ENCODE data around the gene TBCA. TPM values are rescaled to one million over a fixed set of nuclear protein-coding genes. Genes with fewer than 3 reads are reported as not detected.

TBCA gene
- total and polyA plus RNA-seq, 2 donors from 2014 or later = 124 to 407 TPM

GRCh38 chr5:77816686-77817085 is 40.5 kb upstream of the TBCA start:
- Histone ChIP-seq H3K9me3 (ENCODE audit: control insufficient read depth in 2 of 3, insufficient read depth in 1 of 3, low read length in 3 of 3) (no peaks in the 10 kb centered on the region), H3K27ac (ENCODE audit: low read depth in 2 of 2, low read length in 2 of 2) (no peak overlapping the region), H3K4me1 (ENCODE audit: control insufficient read depth in 2 of 3, insufficient read depth in 2 of 3, low read depth in 1 of 3, low read length in 3 of 3) (no peaks in the 10 kb centered on the region), H3K9ac (ENCODE audit: low read length in 3 of 3) (no peak overlapping the region), H3K4me3 (ENCODE audit: low read length in 3 of 3) (no peak overlapping the region), H3K27me3 (ENCODE audit: control insufficient read depth, insufficient read depth, low read length) (no peaks in the 10 kb centered on the region), H3K36me3 (ENCODE audit: control insufficient read depth in 2 of 3, insufficient read depth in 3 of 3, low read length in 3 of 3) (no peaks in the 10 kb centered on the region)
- intact Hi-C loops (cut with DNase I) = no loop called here
- TF ChIP-seq, protein P1, sequence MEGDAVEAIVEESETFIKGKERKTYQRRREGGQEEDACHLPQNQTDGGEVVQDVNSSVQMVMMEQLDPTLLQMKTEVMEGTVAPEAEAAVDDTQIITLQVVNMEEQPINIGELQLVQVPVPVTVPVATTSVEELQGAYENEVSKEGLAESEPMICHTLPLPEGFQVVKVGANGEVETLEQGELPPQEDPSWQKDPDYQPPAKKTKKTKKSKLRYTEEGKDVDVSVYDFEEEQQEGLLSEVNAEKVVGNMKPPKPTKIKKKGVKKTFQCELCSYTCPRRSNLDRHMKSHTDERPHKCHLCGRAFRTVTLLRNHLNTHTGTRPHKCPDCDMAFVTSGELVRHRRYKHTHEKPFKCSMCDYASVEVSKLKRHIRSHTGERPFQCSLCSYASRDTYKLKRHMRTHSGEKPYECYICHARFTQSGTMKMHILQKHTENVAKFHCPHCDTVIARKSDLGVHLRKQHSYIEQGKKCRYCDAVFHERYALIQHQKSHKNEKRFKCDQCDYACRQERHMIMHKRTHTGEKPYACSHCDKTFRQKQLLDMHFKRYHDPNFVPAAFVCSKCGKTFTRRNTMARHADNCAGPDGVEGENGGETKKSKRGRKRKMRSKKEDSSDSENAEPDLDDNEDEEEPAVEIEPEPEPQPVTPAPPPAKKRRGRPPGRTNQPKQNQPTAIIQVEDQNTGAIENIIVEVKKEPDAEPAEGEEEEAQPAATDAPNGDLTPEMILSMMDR (IDR thresholded peaks at IDR 0.05; ENCODE audit: borderline replicate concordance, extremely low read depth, insufficient read depth) = no peak
- DNase-seq (no peak), FAIRE-seq (no peak)

DNA sequence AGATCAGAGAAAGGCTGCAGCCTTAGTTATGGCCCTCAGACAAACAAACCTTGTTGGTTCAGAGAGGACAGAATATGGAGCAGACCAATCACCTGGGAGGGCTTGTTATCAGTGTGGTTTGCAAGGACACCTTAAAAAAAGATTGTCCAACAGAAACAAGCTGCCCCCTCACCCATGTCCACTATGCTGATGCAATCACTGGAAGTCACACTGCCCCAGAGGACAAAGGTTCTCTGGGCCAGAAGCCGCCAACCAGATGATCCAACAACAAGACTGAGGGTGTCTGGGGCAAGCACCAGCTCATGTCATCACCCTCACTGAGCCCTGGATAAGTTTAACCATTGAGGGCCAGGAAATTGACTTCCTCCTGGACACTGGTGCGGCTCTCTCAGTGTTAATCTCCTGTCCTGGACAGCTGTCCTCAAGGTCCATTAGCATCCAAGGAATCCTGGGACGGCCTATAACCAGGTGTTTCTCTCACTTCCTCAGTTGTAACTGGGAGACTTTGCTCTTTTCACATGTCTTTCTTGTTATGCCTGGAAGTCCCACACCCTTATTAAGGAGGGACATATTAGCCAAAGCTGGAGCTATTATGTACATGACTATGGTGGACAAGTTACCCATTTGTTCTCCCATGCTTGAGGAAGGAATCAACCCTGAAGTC is 36.9 kb upstream of the TBCA start:
- H3K27ac ChIP-seq (ENCODE audit: low read depth in 2 of 2, low read length in 2 of 2) = no peak overlapping the region
- intact Hi-C loops (cut with DNase I) = no loop called here
- FAIRE-seq = no peak
- no peaks in the 10 kb centered on the region for H3K9me3 ChIP-seq (ENCODE audit: control insufficient read depth in 2 of 3, insufficient read depth in 1 of 3, low read length in 3 of 3)
- no peak for DNase-seq
- H3K27me3 ChIP-seq (ENCODE audit: control insufficient read depth, insufficient read depth, low read length) = no peaks in the 10 kb centered on the region
- no peak overlapping the region for H3K4me3 ChIP-seq (ENCODE audit: low read length in 3 of 3)
- no peak overlapping the region for H3K9ac ChIP-seq (ENCODE audit: low read length in 3 of 3)
- H3K36me3 ChIP-seq (ENCODE audit: control insufficient read depth in 2 of 3, insufficient read depth in 3 of 3, low read length in 3 of 3) = no peaks in the 10 kb centered on the region
- TF ChIP-seq, protein P1 (IDR thresholded peaks at IDR 0.05; ENCODE audit: borderline replicate concordance, extremely low read depth, insufficient read depth) = no peak
- no peaks in the 10 kb centered on the region for H3K4me1 ChIP-seq (ENCODE audit: control insufficient read depth in 2 of 3, insufficient read depth in 2 of 3, low read depth in 1 of 3, low read length in 3 of 3)

DNA sequence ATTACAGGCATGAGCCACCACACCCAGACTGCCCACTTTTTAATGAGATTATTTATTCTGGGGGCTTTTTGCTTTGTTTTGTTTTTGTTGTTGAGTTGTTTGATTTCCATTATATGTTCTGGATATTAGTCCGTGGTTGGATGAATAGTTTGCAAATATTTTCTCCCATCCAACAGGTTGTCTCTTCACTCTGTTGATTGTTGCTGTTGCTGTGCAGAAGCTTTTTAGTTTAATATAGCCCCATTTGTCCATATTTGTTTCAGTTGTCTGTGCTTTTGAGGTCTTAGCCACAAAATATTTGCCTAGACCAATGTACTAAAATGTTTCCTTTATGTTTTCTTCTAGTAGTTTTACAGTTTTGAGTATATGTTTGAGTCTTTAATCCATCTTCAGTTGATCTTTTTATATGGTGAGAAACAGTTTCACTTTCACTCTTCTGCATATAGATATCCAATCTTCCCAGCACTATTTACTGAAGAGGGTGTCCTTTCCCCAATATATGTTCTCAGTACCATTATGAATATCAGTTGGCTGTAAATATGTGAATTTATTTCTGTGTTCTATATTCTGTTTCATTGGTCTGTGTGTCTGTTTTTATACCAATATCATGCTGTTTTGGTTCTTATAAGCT is 30.2 kb upstream of the TBCA start:
- Histone ChIP-seq H3K27me3 (ENCODE audit: control insufficient read depth, insufficient read depth, low read length) (no peaks in the 10 kb centered on the region), H3K4me3 (ENCODE audit: low read length in 3 of 3) (no peak overlapping the region), H3K9ac (ENCODE audit: low read length in 3 of 3) (no peak overlapping the region), H3K36me3 (ENCODE audit: control insufficient read depth in 2 of 3, insufficient read depth in 3 of 3, low read length in 3 of 3) (no peaks in the 10 kb centered on the region), H3K9me3 (ENCODE audit: control insufficient read depth in 2 of 3, insufficient read depth in 1 of 3, low read length in 3 of 3) (peaks cover 0 to 8% (median 0%) of the 10 kb centered on the region in 3 donors), H3K4me1 (ENCODE audit: control insufficient read depth in 2 of 3, insufficient read depth in 2 of 3, low read depth in 1 of 3, low read length in 3 of 3) (no peaks in the 10 kb centered on the region), H3K27ac (ENCODE audit: low read depth in 2 of 2, low read length in 2 of 2) (no peak overlapping the region)
- intact Hi-C loops (cut with DNase I) = no loop called here
- DNase-seq = no peak
- no peak for FAIRE-seq
- TF ChIP-seq, protein P1 (IDR thresholded peaks at IDR 0.05; ENCODE audit: borderline replicate concordance, extremely low read depth, insufficient read depth) = no peak
